ENCODE measurements around the gene C4A.
A peak's percentile ranks its signal among the peaks of the same experiment; 100 is the strongest.

C4A gene

GRCh38 chr6:32047855-32048766 is 66.3 kb downstream of the C4A start (continued):
- TF ChIP-seq PRDM10 (tag by site-specific recombination; IDR thresholded peaks at IDR 0.05), result no peak
- TF ChIP-seq ZFP41 (tag by site-specific recombination; IDR thresholded peaks at IDR 0.05; ENCODE audit: borderline replicate concordance), result no peak
- no peak for TF ChIP-seq ZNF701 (tag by site-specific recombination; IDR thresholded peaks at IDR 0.05)
- no peak for TF ChIP-seq TRIM28 (IDR thresholded peaks at IDR 0.05; ENCODE audit: borderline replicate concordance, low read length)
- TF ChIP-seq ZNF214 (tag by site-specific recombination; IDR thresholded peaks at IDR 0.05; ENCODE audit: borderline replicate concordance), result no peak
- TF ChIP-seq ZBTB17 (tag by site-specific recombination; IDR thresholded peaks at IDR 0.05), result no peak
- no peak for TF ChIP-seq ZBTB10 (tag by site-specific recombination; IDR thresholded peaks at IDR 0.05)
- TF ChIP-seq ZNF776 (tag by site-specific recombination; IDR thresholded peaks at IDR 0.05; ENCODE audit: borderline replicate concordance), result no peak
- no peak for TF ChIP-seq ZNF548 (tag by site-specific recombination; IDR thresholded peaks at IDR 0.05)
- TF ChIP-seq PRDM1 (tag by site-specific recombination; IDR thresholded peaks at IDR 0.05), result no peak
- peak; percentile 18; the same call in 1 of the 2 replicates for TF ChIP-seq ZXDB (tag by site-specific recombination; IDR thresholded peaks at IDR 0.05)
- TF ChIP-seq HOXA7 (CRISPR knock-in tag; IDR thresholded peaks at IDR 0.05; ENCODE audit: borderline replicate concordance), result no peak
- peak; percentile 41; the same call in 1 of the 2 replicates for TF ChIP-seq GLIS2 (tag by site-specific recombination; IDR thresholded peaks at IDR 0.05)
- no peak for TF ChIP-seq ZNF274 (IDR thresholded peaks at IDR 0.05; ENCODE audit: low read length)
- TF ChIP-seq ZNF274 (tag by site-specific recombination; IDR thresholded peaks at IDR 0.05; ENCODE audit: borderline replicate concordance), result no peak
- no peak for TF ChIP-seq ZNF157 (tag by site-specific recombination; IDR thresholded peaks at IDR 0.05)
- TF ChIP-seq ZIC2 (tag by site-specific recombination; IDR thresholded peaks at IDR 0.05), result 0 out of 2 replicates have a peak, but pooled peaks have one; percentile 13
- TF ChIP-seq CTCF (tag by site-specific recombination; IDR thresholded peaks at IDR 0.05), result peak; percentile 77
- TF ChIP-seq ZNF768 (tag by site-specific recombination; IDR thresholded peaks at IDR 0.05), result no peak
- no peak for TF ChIP-seq ZNF518A (tag by site-specific recombination; conservative IDR thresholded peaks at IDR 0.05; ENCODE audit: low read depth)
- 0 out of 2 replicates have a peak, but pooled peaks have one; percentile 29 for TF ChIP-seq ZNF335 (tag by site-specific recombination; conservative IDR thresholded peaks at IDR 0.05)
- no peak for TF ChIP-seq OSR2 (tag by site-specific recombination; IDR thresholded peaks at IDR 0.05)
- TF ChIP-seq AEBP2 (tag by site-specific recombination; IDR thresholded peaks at IDR 0.05; ENCODE audit: borderline replicate concordance), result no peak
- TF ChIP-seq ZNF654 (tag by site-specific recombination; IDR thresholded peaks at IDR 0.05; ENCODE audit: low read depth), result peak; percentile 22; the same call in 1 of the 2 replicates

Data from HEK293 (cell line).